HepG2 (cell line): ENCODE results near the gene PTPRD.

Experiments used
- JUNB ChIP-seq: sonication (generic); formaldehyde crosslinking; IDR thresholded peaks from 2 replicates; pipeline ENCODE4 v1.8.0; 2022; ENCODE audit warnings: missing genetic modification reagents, mild to moderate bottlenecking, borderline replicate concordance
- NFIC ChIP-seq: IDR thresholded peaks from 2 replicates; pipeline ENCODE4 v1.6.1; 2012; ENCODE audit warnings: mild to moderate bottlenecking, low read length, inconsistent platforms
- THAP11 ChIP-seq: IDR thresholded peaks from 2 replicates; pipeline ENCODE4 v1.6.1; 2016; ENCODE audit warnings: missing biosample characterization, missing genetic modification reagents
- ZNF766 ChIP-seq: sonication (generic); formaldehyde crosslinking; IDR thresholded peaks from 2 replicates; pipeline ENCODE4 v1.5.0; 2020; ENCODE audit warnings: missing genetic modification reagents, borderline replicate concordance
- TF ChIP-seq, protein P1 (sequence below): sonication (generic); formaldehyde crosslinking; IDR thresholded peaks from 2 replicates; pipeline ENCODE4 v1.5.0; 2020; ENCODE audit warnings: mild to moderate bottlenecking, missing genetic modification reagents, moderate library complexity
- TF ChIP-seq, protein P2 (sequence below): sonication (generic); formaldehyde crosslinking; IDR thresholded peaks from 2 replicates; pipeline ENCODE4 v1.4.0; 2020; ENCODE audit warnings: missing genetic modification reagents, borderline replicate concordance
- TF ChIP-seq, protein P3 (sequence below): IDR thresholded peaks from 2 replicates; pipeline ENCODE4 v1.6.1; 2012; ENCODE audit warnings: inconsistent platforms

DNA sequence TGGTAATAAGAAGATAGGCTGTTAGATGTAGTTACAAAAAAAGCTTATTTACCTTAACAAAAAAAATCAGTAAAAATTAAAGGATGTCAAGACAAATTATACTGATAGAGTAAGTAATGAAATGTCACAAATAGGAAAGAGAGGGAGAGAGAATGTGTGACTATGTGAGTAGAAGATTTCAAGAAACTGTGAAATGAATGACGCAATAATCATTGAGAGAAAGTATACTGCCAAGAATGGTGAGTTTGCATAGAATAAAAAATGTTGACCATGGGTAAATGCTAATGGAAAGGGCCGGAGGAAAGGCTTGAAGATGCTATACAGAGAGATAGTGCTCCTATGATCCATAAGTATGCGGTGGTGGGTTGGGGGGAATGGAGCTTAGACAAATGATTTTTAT is 100.7 kb downstream of the PTPRD start:
- TF ChIP-seq, protein P1, sequence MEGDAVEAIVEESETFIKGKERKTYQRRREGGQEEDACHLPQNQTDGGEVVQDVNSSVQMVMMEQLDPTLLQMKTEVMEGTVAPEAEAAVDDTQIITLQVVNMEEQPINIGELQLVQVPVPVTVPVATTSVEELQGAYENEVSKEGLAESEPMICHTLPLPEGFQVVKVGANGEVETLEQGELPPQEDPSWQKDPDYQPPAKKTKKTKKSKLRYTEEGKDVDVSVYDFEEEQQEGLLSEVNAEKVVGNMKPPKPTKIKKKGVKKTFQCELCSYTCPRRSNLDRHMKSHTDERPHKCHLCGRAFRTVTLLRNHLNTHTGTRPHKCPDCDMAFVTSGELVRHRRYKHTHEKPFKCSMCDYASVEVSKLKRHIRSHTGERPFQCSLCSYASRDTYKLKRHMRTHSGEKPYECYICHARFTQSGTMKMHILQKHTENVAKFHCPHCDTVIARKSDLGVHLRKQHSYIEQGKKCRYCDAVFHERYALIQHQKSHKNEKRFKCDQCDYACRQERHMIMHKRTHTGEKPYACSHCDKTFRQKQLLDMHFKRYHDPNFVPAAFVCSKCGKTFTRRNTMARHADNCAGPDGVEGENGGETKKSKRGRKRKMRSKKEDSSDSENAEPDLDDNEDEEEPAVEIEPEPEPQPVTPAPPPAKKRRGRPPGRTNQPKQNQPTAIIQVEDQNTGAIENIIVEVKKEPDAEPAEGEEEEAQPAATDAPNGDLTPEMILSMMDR (CRISPR knock-in tag) = no peak
- TF ChIP-seq, protein P2, sequence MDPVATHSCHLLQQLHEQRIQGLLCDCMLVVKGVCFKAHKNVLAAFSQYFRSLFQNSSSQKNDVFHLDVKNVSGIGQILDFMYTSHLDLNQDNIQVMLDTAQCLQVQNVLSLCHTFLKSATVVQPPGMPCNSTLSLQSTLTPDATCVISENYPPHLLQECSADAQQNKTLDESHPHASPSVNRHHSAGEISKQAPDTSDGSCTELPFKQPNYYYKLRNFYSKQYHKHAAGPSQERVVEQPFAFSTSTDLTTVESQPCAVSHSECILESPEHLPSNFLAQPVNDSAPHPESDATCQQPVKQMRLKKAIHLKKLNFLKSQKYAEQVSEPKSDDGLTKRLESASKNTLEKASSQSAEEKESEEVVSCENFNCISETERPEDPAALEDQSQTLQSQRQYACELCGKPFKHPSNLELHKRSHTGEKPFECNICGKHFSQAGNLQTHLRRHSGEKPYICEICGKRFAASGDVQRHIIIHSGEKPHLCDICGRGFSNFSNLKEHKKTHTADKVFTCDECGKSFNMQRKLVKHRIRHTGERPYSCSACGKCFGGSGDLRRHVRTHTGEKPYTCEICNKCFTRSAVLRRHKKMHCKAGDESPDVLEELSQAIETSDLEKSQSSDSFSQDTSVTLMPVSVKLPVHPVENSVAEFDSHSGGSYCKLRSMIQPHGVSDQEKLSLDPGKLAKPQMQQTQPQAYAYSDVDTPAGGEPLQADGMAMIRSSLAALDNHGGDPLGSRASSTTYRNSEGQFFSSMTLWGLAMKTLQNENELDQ (CRISPR knock-in tag) = no peak
- TF ChIP-seq, protein P3, sequence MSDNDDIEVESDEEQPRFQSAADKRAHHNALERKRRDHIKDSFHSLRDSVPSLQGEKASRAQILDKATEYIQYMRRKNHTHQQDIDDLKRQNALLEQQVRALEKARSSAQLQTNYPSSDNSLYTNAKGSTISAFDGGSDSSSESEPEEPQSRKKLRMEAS = no peak
- TF ChIP-seq NFIC (no peak), THAP11 (no peak), JUNB (CRISPR knock-in tag) (no peak), ZNF766 (no peak)
